HG02798 (cell line): ENCODE data around the gene PLEKHG4B.
"Not testable (repeated sequence)": the region's sequence is repeated elsewhere in the genome, so short reads cannot be mapped to it uniquely, and the experiment has no call there.

Experiments used
- ATAC-seq: cut with Tn5 transposase; IDR thresholded peaks from one replicate; pipeline ENCODE4 v1.9.1; 2021; ENCODE audit warnings: mild to moderate bottlenecking; ENCODE audit not compliant: unreplicated experiment, poor library complexity

Gene PLEKHG4B

GRCh38 chr5:91556-92263 lies at the start of gene PLEKHG4B:
Gene PLEKHG4B, plus strand, starts transcription at chr5:92168. Its CDS starts 64 bp downstream, at chr5:92232.
- ATAC-seq, result no peak

GRCh38 chr5:42250-42649 lies 49.7 kb upstream of the PLEKHG4B start:
- ATAC-seq, result no peak

- no peak for ATAC-seq
Measured at GRCh38 chr5:48192-48591, 43.8 kb upstream of the PLEKHG4B start.

- ATAC-seq, result not testable (repeated sequence)
Measured at GRCh38 chr5:49530-49929, 42.4 kb upstream of the PLEKHG4B start.

GRCh38 chr5:49953-50544 lies 41.9 kb upstream of the PLEKHG4B start:
- ATAC-seq, result no peak

GRCh38 chr5:50724-51499 lies 41.1 kb upstream of the PLEKHG4B start:
- no peak for ATAC-seq

- no peak for ATAC-seq
Measured at GRCh38 chr5:51500-51823, 40.5 kb upstream of the PLEKHG4B start.

- no peak for ATAC-seq
Measured at GRCh38 chr5:53381-54174, 38.4 kb upstream of the PLEKHG4B start.

- ATAC-seq, result no peak
Measured at GRCh38 chr5:54175-54730, 37.7 kb upstream of the PLEKHG4B start.

GRCh38 chr5:54876-55569 lies 36.9 kb upstream of the PLEKHG4B start:
- ATAC-seq, result no peak

- no peak for ATAC-seq
Measured at GRCh38 chr5:56561-57290, 35.2 kb upstream of the PLEKHG4B start.

- not testable (repeated sequence) for ATAC-seq
Measured at GRCh38 chr5:60250-60649, 31.7 kb upstream of the PLEKHG4B start.

GRCh38 chr5:70440-70839 lies 21.5 kb upstream of the PLEKHG4B start:
- no peak for ATAC-seq

- ATAC-seq, result not testable (repeated sequence)
Measured at GRCh38 chr5:72316-73180, 19.4 kb upstream of the PLEKHG4B start.

GRCh38 chr5:73181-73447 lies 18.9 kb upstream of the PLEKHG4B start:
- ATAC-seq, result not testable (repeated sequence)

- no peak for ATAC-seq
Measured at GRCh38 chr5:73768-74502, 18.0 kb upstream of the PLEKHG4B start.

GRCh38 chr5:74503-75109 lies 17.4 kb upstream of the PLEKHG4B start:
- no peak for ATAC-seq
